ENCODE data around the gene COL4A5. TPM values are rescaled to one million over a fixed set of nuclear protein-coding genes. Genes with fewer than 3 reads are reported as not detected.

Gene COL4A5
- total and polyA plus RNA-seq, 2 of the 13 experiments (the other 11 are each of a cell fraction or from before 2014, with no cell fraction given), result 39.5 to 45.5 TPM

- TF ChIP-seq ZNF574 (CRISPR knock-in tag; IDR thresholded peaks at IDR 0.05), result 0 out of 2 replicates have a peak, but pooled peaks have one; percentile 25
- TF ChIP-seq ZMYM4 (CRISPR knock-in tag; IDR thresholded peaks at IDR 0.05), result peak; percentile 28; the same call in 1 of the 2 replicates
- TF ChIP-seq TBP (CRISPR knock-in tag; IDR thresholded peaks at IDR 0.05), result no peak
- TF ChIP-seq ZNF484 (CRISPR knock-in tag; IDR thresholded peaks at IDR 0.05; ENCODE audit: borderline replicate concordance, low read depth), result no peak
- TF ChIP-seq HOXA7 (CRISPR knock-in tag; IDR thresholded peaks at IDR 0.05), result no peak
- TF ChIP-seq CBX1 (IDR thresholded peaks at IDR 0.05; ENCODE audit: low read depth), result no peak
- TF ChIP-seq TFDP2 (CRISPR knock-in tag; IDR thresholded peaks at IDR 0.05), result no peak
- no peak for TF ChIP-seq ZNF451 (CRISPR knock-in tag; IDR thresholded peaks at IDR 0.05)
- no peak for TF ChIP-seq EEA1 (CRISPR knock-in tag; IDR thresholded peaks at IDR 0.05; ENCODE audit: borderline replicate concordance)
- TF ChIP-seq REST (IDR thresholded peaks at IDR 0.05; ENCODE audit: borderline replicate concordance in 1 of 2, low read depth in 1 of 2, low read length in 2 of 2), result no peak
- no peak for TF ChIP-seq SOX6 (IDR thresholded peaks at IDR 0.05)
- peak; percentile 24; the same call in 1 of the 2 replicates for TF ChIP-seq SOX6 (CRISPR knock-in tag; IDR thresholded peaks at IDR 0.05)
- no peak for TF ChIP-seq MAZ (IDR thresholded peaks at IDR 0.05; ENCODE audit: borderline replicate concordance, low read depth, low read length)
- TF ChIP-seq MAZ (CRISPR knock-in tag; IDR thresholded peaks at IDR 0.05; ENCODE audit: low read depth), result 0 out of 2 replicates have a peak, but pooled peaks have one; percentile 20
- peak; percentile 40; the same call in 1 of the 2 replicates for TF ChIP-seq ATF1 (CRISPR knock-in tag; IDR thresholded peaks at IDR 0.05)
- TF ChIP-seq, protein P1, sequence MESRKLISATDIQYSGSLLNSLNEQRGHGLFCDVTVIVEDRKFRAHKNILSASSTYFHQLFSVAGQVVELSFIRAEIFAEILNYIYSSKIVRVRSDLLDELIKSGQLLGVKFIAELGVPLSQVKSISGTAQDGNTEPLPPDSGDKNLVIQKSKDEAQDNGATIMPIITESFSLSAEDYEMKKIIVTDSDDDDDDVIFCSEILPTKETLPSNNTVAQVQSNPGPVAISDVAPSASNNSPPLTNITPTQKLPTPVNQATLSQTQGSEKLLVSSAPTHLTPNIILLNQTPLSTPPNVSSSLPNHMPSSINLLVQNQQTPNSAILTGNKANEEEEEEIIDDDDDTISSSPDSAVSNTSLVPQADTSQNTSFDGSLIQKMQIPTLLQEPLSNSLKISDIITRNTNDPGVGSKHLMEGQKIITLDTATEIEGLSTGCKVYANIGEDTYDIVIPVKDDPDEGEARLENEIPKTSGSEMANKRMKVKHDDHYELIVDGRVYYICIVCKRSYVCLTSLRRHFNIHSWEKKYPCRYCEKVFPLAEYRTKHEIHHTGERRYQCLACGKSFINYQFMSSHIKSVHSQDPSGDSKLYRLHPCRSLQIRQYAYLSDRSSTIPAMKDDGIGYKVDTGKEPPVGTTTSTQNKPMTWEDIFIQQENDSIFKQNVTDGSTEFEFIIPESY (CRISPR knock-in tag; IDR thresholded peaks at IDR 0.05), result no peak
- peak; percentile 59 for TF ChIP-seq SAP130 (CRISPR knock-in tag; IDR thresholded peaks at IDR 0.05; ENCODE audit: low read depth)
- no peak for TF ChIP-seq DMTF1 (CRISPR knock-in tag; IDR thresholded peaks at IDR 0.05)
Measured at GRCh38 chrX:108439426-108439942, at the start of gene COL4A5 (continued).

All from HepG2 (cell line).